GM23248 (cell line): ENCODE data around the gene ARHGEF10L.

Experiments used
- EZH2 ChIP-seq: fragments of 200-600 bp; sonication (generic); IDR thresholded peaks from 2 replicates; pipeline ENCODE4 v1.6.1; 2018; ENCODE audit warnings: antibody characterized with exemption, mild to moderate bottlenecking; ENCODE audit not compliant: insufficient read depth, poor library complexity, severe bottlenecking
- EZH2phosphoT487 ChIP-seq: fragments of 200-600 bp; sonication (generic); IDR thresholded peaks from 2 replicates; pipeline ENCODE4 v1.6.1; 2018; ENCODE audit warnings: antibody characterized with exemption, moderate library complexity, mild to moderate bottlenecking, low read depth; ENCODE audit not compliant: insufficient read depth

DNA sequence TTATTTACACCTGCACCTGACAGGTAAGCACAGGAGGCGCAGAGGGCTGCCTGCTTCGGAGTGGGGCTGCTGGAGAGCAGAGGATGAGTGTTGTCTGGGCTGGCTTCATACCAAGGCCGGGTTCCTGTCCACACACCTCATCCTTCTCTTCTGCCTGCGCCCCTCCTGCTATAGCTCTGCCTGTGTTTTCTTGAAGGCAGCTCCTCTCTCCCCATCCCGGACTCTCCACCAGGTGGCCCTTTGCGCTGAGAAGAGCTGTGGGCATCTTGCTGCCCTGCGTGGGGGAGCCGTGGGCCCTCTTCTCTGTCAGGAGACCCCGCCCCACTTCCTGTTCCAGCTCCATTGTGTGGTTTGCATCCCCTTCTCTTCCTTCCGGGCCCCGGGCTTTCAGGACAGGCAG, 35.0 kb downstream of the ARHGEF10L start:
- no peak for TF ChIP-seq EZH2phosphoT487
- no peak for TF ChIP-seq EZH2
